Calu3 (cell line): ENCODE results near the gene EIF2B2. TPM values are rescaled to one million over a fixed set of nuclear protein-coding genes. Genes with fewer than 3 reads are reported as not detected.

Experiments
- BruUV-seq: library from RNA; stranded (reverse); fragments of 400-500 nt; replicated peaks from 2 replicates; lab custom pipeline; 2021; lab: Mats Ljungman, UMichigan
- CTCF ChIA-PET: fragments of 300-600 bp; sonication (Branson Sonifier 250); formaldehyde crosslinking; loops from one replicate; lab custom pipeline; 2022; ENCODE audit warnings: antibody characterized with exemption; lab: Charles Lee
- DNase-seq: peaks from one replicate; pipeline ENCODE4 v3.0.0; 2022
- H3K27ac Mint-ChIP-seq: one replicate; pipeline ENCODE4 v1.8.0; 2022; ENCODE audit warnings: mixed read lengths; ENCODE audit not compliant: unreplicated experiment
- H3K27me3 Mint-ChIP-seq: one replicate; pipeline ENCODE4 v1.8.0; 2022; ENCODE audit warnings: mixed read lengths; ENCODE audit not compliant: unreplicated experiment
- H3K36me3 Mint-ChIP-seq: one replicate; pipeline ENCODE4 v1.8.0; 2022; ENCODE audit warnings: mild to moderate bottlenecking, moderate library complexity, mixed read lengths; ENCODE audit not compliant: insufficient read depth, unreplicated experiment
- H3K4me1 Mint-ChIP-seq: one replicate; pipeline ENCODE4 v1.8.0; 2022; ENCODE audit warnings: mild to moderate bottlenecking, low read depth, mixed read lengths; ENCODE audit not compliant: unreplicated experiment
- H3K4me3 Mint-ChIP-seq: one replicate; pipeline ENCODE4 v1.8.0; 2022; ENCODE audit warnings: mild to moderate bottlenecking, low read depth, moderate library complexity, mixed read lengths; ENCODE audit not compliant: unreplicated experiment
- H3K9me3 Mint-ChIP-seq: one replicate; pipeline ENCODE4 v1.8.0; 2022; ENCODE audit warnings: low read depth, mixed read lengths; ENCODE audit not compliant: unreplicated experiment
- intact Hi-C: fragments of 100-400 bp; cut with micrococcal nuclease; formaldehyde crosslinking; loops from one replicate; pipeline ENCODE4 v1.10.0; 2022; ENCODE audit not compliant: unreplicated experiment
- total RNA-seq: library from RNA; stranded (reverse); gene quantifications from 2 replicates; pipeline ENCODE4 v1.2.3, GENCODE V29; 2022
- TF ChIP-seq, protein P1 (sequence below): fragments of 200-600 bp; IDR thresholded peaks from one replicate; pipeline ENCODE4 v1.8.0; 2022; ENCODE audit warnings: antibody characterized with exemption; ENCODE audit not compliant: unreplicated experiment

EIF2B2 gene
- total RNA-seq, 1 experiment from 2014 or later: 41.2 TPM

DNA sequence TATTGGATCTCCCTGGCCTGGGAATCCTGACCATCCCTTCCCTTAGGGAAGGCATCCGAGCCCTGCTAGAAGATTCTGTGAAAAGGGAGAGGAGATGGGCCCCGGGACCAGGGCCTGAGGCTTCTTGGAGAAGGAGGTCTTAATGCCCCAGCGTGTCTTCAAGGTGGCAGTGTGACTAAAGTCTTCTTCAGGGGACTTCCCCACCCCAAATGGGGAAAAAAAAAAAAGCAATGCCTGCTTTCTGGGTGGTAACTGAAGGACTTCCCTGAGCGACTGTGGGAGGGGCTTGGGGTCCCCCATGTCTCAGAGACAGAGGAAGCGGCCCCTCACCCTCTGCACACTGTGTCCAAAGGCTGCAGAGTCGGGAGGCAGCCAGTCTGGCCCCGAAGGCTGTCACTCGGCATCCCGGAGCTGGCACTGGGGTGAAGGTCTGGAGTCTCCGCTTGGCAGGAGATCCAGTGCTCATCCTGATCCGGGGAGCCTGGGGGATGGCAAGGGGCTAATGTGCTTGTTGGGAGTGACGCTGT lies 39.5 kb upstream of the EIF2B2 start:
- H3K4me1 Mint-ChIP-seq: peaks cover 8% of the 10 kb centered on the region
- DNase-seq: no peak
- no peak overlapping the region for H3K4me3 Mint-ChIP-seq
- H3K36me3 Mint-ChIP-seq: no peaks in the 10 kb centered on the region
- CTCF ChIA-PET: no interaction called here
- H3K9me3 Mint-ChIP-seq: no peaks in the 10 kb centered on the region
- peaks cover 32% of the 10 kb centered on the region for H3K27me3 Mint-ChIP-seq
- TF ChIP-seq, protein P1, sequence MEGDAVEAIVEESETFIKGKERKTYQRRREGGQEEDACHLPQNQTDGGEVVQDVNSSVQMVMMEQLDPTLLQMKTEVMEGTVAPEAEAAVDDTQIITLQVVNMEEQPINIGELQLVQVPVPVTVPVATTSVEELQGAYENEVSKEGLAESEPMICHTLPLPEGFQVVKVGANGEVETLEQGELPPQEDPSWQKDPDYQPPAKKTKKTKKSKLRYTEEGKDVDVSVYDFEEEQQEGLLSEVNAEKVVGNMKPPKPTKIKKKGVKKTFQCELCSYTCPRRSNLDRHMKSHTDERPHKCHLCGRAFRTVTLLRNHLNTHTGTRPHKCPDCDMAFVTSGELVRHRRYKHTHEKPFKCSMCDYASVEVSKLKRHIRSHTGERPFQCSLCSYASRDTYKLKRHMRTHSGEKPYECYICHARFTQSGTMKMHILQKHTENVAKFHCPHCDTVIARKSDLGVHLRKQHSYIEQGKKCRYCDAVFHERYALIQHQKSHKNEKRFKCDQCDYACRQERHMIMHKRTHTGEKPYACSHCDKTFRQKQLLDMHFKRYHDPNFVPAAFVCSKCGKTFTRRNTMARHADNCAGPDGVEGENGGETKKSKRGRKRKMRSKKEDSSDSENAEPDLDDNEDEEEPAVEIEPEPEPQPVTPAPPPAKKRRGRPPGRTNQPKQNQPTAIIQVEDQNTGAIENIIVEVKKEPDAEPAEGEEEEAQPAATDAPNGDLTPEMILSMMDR: no peak
- BruUV-seq: no TSS peak
- H3K27ac Mint-ChIP-seq: no peak overlapping the region
- intact Hi-C loops: no loop called here

DNA sequence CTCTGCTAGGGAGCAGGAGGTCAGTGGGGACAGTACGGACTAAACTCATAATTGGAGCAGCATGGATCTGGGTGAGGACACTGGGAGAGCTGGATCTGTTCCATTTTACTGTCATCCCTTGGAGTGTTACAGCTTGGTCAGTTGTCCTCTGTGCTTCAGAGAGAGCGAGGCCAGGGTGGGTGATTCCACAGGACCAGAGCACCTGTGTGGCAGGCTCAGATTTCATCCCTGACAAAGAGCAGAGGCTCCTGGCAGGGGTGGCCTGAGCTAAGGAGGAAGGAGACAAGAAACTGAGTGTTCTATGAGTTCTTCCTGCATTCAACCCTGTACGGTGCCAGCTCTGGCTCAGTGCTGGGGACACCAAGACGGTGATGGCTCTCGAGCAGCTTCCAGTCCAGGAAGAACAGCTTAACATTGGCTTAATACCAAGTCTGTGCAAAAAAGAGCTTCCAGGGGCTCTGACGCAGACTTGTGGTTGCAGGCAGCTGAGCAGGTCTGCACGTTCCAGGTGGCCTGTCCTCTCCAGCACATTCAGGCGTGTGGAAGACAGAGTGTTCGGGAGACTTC lies 38.9 kb upstream of the EIF2B2 start:
- Mint-ChIP-seq H3K4me3 (no peak overlapping the region), H3K4me1 (peaks cover 8% of the 10 kb centered on the region)
- CTCF ChIA-PET: no interaction called here

DNA sequence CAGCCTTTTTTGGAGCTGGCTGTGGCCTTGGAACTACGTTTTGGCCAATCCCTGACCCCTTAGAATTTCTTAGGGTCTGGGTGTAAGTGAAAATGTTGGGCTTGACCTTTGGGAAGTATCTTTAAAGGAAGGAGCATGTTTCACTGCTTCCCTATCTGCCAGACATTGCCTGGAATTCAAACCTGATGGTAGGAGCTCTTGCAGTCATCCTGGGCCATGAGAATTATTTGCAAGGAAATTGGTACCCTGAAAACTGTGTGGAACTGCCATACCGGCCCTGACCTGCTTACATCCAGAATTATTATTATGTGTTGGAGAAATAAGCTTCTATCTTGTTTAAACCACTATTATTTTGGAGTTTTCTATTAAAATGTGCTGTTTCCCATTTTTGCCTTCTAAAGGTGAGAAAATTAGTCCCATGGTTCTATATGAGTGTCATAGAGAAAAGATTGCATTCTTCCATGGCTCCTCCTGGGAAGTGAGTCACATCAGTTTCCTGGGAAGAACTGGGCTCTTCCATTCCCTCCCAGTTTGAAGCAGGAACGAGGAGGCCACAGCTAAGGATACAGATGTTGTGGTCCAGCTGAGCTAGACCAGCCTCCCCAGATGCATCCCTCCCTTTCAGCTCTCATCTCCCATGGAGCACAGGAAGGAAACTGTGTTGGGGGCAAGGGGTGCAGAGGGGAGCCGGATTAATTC lies 37.8 kb upstream of the EIF2B2 start:
- intact Hi-C loops: no loop called here
- TF ChIP-seq, protein P1: no peak
- BruUV-seq: no TSS peak
- no peak for DNase-seq
- H3K27ac Mint-ChIP-seq: no peak overlapping the region
- no peak overlapping the region for H3K4me3 Mint-ChIP-seq
- no peaks in the 10 kb centered on the region for H3K9me3 Mint-ChIP-seq
- CTCF ChIA-PET: interaction anchor here (0.6 kb wide), 2 partner anchors 17 to 18 kb away, joined by 3 to 5 read pairs; no protein-coding TSS in a partner anchor
- H3K4me1 Mint-ChIP-seq: peaks cover 8% of the 10 kb centered on the region
- peaks cover 32% of the 10 kb centered on the region for H3K27me3 Mint-ChIP-seq
- no peaks in the 10 kb centered on the region for H3K36me3 Mint-ChIP-seq

More for the DNA sequence above, 38.9 kb upstream of the EIF2B2 start:
- no peak overlapping the region for H3K27ac Mint-ChIP-seq
- DNase-seq: no peak
- intact Hi-C loops: no loop called here
- BruUV-seq: no TSS peak
- peaks cover 32% of the 10 kb centered on the region for H3K27me3 Mint-ChIP-seq
- no peaks in the 10 kb centered on the region for H3K9me3 Mint-ChIP-seq
- TF ChIP-seq, protein P1: no peak
- H3K36me3 Mint-ChIP-seq: no peaks in the 10 kb centered on the region

DNA sequence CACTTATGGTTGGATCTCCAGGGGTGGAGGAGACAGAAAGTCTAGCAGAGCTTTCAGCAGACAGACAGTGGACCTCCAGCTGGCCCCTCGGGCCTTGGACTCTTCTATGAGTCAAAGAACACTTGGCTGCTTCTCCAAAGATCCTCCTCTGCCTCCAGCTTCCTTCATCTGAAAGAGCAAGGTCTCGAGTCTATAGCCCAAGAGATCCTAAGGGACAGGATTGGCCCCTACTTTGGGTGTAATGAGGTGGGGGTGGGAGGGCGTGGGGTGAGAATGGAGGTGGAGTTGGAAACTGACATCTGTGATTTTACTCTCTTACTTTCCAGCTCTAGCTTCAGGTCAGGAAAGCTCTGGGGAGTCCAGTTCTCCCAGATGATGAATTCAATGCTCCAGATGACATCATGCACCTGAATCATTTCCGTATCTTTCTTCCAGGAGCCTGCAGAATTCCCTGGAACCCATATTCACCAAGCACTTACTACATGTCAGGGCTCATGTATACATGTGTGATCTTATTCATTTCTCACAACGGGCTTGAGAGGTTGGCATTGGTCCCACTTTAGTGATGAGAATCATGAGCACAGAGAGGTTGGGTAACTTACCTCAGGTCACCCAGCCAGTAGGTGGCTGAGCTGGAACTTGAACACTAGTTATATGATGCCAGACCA lies 37.1 kb upstream of the EIF2B2 start:
- intact Hi-C loops: no loop called here
- H3K4me3 Mint-ChIP-seq: no peak overlapping the region
- BruUV-seq: no TSS peak
- CTCF ChIA-PET: interaction anchor here (0.6 kb wide), 1 partner anchor 16 kb away, joined by 3 read pairs; no protein-coding TSS in a partner anchor
- peaks cover 8% of the 10 kb centered on the region for H3K4me1 Mint-ChIP-seq
- H3K9me3 Mint-ChIP-seq: no peaks in the 10 kb centered on the region
- peaks cover 32% of the 10 kb centered on the region for H3K27me3 Mint-ChIP-seq
- no peak overlapping the region for H3K27ac Mint-ChIP-seq
- no peaks in the 10 kb centered on the region for H3K36me3 Mint-ChIP-seq
- DNase-seq: no peak
- TF ChIP-seq, protein P1: no peak
